ENCODE results near the gene BRD3OS.

- TF ChIP-seq CTCF (conservative IDR thresholded peaks at IDR 0.05; ENCODE audit: low read depth, low read length) (no peak), EZH2 (IDR thresholded peaks at IDR 0.05; ENCODE audit: low read length, unreplicated experiment) (no peak), EZH2phosphoT487 (IDR thresholded peaks at IDR 0.05; ENCODE audit: borderline replicate concordance, low read length) (no peak)
Measured at GRCh38 chr9:133976887-133977286, 48.4 kb upstream of the BRD3OS start.
